Keratinocyte (primary cell): ENCODE measurements around the gene CARD9. TPM values are rescaled to one million over a fixed set of nuclear protein-coding genes. Genes with fewer than 3 reads are reported as not detected.
A peak's percentile ranks its signal among the peaks of the same experiment; 100 is the strongest.

ENCODE experiments used
- DNase-seq: peaks from one replicate; pipeline ENCODE4 v3.0.0-alpha.2; 2011; ENCODE audit warnings: low read depth, missing footprints, low spot score
- FAIRE-seq: peaks from 2 replicates; lab custom pipeline; 2011; peaks lifted over from hg19 to GRCh38; lab: Jason Lieb, UNC
- H2AFZ ChIP-seq: 2 replicates; pipeline ENCODE4 v1.6.0; 2012; ENCODE audit warnings: low read length, control low read depth, inconsistent platforms; ENCODE audit not compliant: control insufficient read depth
- H3K27ac ChIP-seq: 2 replicates; pipeline ENCODE4 v1.5.1; 2011; ENCODE audit warnings: low read length; ENCODE audit not compliant: control insufficient read depth, insufficient read depth
- H3K27me3 ChIP-seq: 3 replicates; pipeline ENCODE4 v1.6.0; 2011; ENCODE audit warnings: low read length; ENCODE audit not compliant: control insufficient read depth, insufficient read depth; ENCODE audit errors: extremely low read depth
- H3K36me3 ChIP-seq, 2 experiments: 2 replicates in 1 of 2; 3 replicates in 1 of 2; pipeline ENCODE4 v1.5.1; 2011; ENCODE audit warnings: low read length in 2 of 2, mild to moderate bottlenecking in 1 of 2; ENCODE audit not compliant: control insufficient read depth in 2 of 2, insufficient read depth in 2 of 2; ENCODE audit errors: extremely low read depth in 1 of 2
- H3K4me1 ChIP-seq: 3 replicates; pipeline ENCODE4 v1.5.1; 2011; ENCODE audit warnings: low read length; ENCODE audit not compliant: control insufficient read depth, insufficient read depth; ENCODE audit errors: extremely low read depth
- H3K4me2 ChIP-seq: 3 replicates; pipeline ENCODE4 v1.6.0; 2011; ENCODE audit warnings: low read depth, low read length; ENCODE audit not compliant: control insufficient read depth, insufficient read depth; ENCODE audit errors: extremely low read depth
- H3K4me3 ChIP-seq, 3 experiments: fragments of 200-600 bp in 1 of 3; sonication (generic) in 1 of 3; 2 replicates in 2 of 3; 3 replicates in 1 of 3; pipeline ENCODE4 v1.5.1; 2011 to 2016; ENCODE audit warnings: low read length in 3 of 3, mild to moderate bottlenecking in 3 of 3, control low read depth in 2 of 3, inconsistent platforms in 1 of 3, low read depth in 1 of 3, mixed read lengths in 1 of 3, mixed run types in 1 of 3, moderate library complexity in 1 of 3; ENCODE audit not compliant: control insufficient read depth in 2 of 3, insufficient read depth in 2 of 3; ENCODE audit errors: extremely low read depth in 1 of 3
- H3K79me2 ChIP-seq: 2 replicates; pipeline ENCODE4 v1.6.0; 2012; ENCODE audit warnings: low read length; ENCODE audit not compliant: control insufficient read depth, insufficient read depth
- H3K9ac ChIP-seq: 3 replicates; pipeline ENCODE4 v1.6.0; 2011; ENCODE audit warnings: low read length; ENCODE audit not compliant: control insufficient read depth, insufficient read depth; ENCODE audit errors: extremely low read depth
- H3K9me1 ChIP-seq: 3 replicates; pipeline ENCODE4 v1.6.0; 2011; ENCODE audit warnings: low read length; ENCODE audit not compliant: control insufficient read depth, insufficient read depth; ENCODE audit errors: extremely low read depth
- H3K9me3 ChIP-seq: 2 replicates; pipeline ENCODE4 v1.5.1; 2012; ENCODE audit warnings: low read depth, low read length; ENCODE audit not compliant: control insufficient read depth
- H4K20me1 ChIP-seq: 3 replicates; pipeline ENCODE4 v1.6.0; 2011; ENCODE audit warnings: low read length; ENCODE audit not compliant: control insufficient read depth, insufficient read depth; ENCODE audit errors: extremely low read depth
- CTCF ChIP-seq, 3 experiments: IDR thresholded peaks in 1 of 3; conservative IDR thresholded peaks in 1 of 3; optimal IDR thresholded peaks in 1 of 3; 2 replicates in 2 of 3; 3 replicates in 1 of 3; pipeline versions ENCODE3 to v1.5.1; 2011; ENCODE audit warnings: low read length in 3 of 3, mild to moderate bottlenecking in 3 of 3, moderate library complexity in 2 of 3, control low read depth in 1 of 3, inconsistent platforms in 1 of 3; ENCODE audit not compliant: insufficient read depth in 2 of 3; ENCODE audit errors: extremely low read depth in 1 of 3
- EZH2 ChIP-seq: IDR thresholded peaks from one replicate; pipeline ENCODE4 v1.6.1; 2012; ENCODE audit warnings: inconsistent platforms, mild to moderate bottlenecking, low read length, moderate library complexity
- dilution Hi-C: fragments of 300-500 bp; cut with MboI; formaldehyde crosslinking; loops from one replicate; pipeline ENCODE4 v1.7.0; 2020; ENCODE audit warnings: low sequenced_read_pairs; ENCODE audit not compliant: extremely low pct_ligation_motif_present
- polyA plus RNA-seq, 5 experiments: library from polyadenylated mRNA; depleted of rRNA in 3 of 5; stranded (reverse) in 3 of 5; stranded (forward) in 1 of 5; unstranded in 1 of 5; fragments of >200 nt; gene quantifications; 1 replicate in 1 of 5; 2 replicates in 3 of 5; 3 replicates in 1 of 5; pipeline versions ENCODE4 v1.2.1 to v1.2.3, GENCODE V29; 2011 to 2012; ENCODE audit warnings: missing spikeins in 2 of 5, low read depth in 1 of 5, low replicate concordance in 1 of 5

Gene CARD9
- polyA plus RNA-seq, 1 donor (not counting 4 experiments of a cell fraction or from before 2014, with no cell fraction given) = 0.07 TPM

GRCh38 chr9:136327304-136327974, 46.0 kb downstream of the CARD9 start, which contains the start of gene GPSM1:
Gene GPSM1, plus strand, starts transcription at chr9:136327539. Its CDS starts 157 bp downstream, at chr9:136327696.
- no peaks in the 10 kb centered on the region for H4K20me1 ChIP-seq
- H3K9me1 ChIP-seq = no peaks in the 10 kb centered on the region
- no peaks in the 10 kb centered on the region for H3K79me2 ChIP-seq
- H3K36me3 ChIP-seq = no peaks in the 10 kb centered on the region
- DNase-seq (no peak), FAIRE-seq (no peak)
- peak within 1 kb of the TSS; percentile 52 to 63 (median 52) for H3K4me3 ChIP-seq
- H3K4me1 ChIP-seq = peaks cover 20% of the 10 kb centered on the region
- H3K27me3 ChIP-seq = peaks cover 17% of the 10 kb centered on the region
- H3K27ac ChIP-seq = no peak within 1 kb of the TSS
- dilution Hi-C loops = no loop called here
- peak within 1 kb of the TSS; percentile 84 for H3K4me2 ChIP-seq
- no peaks in the 10 kb centered on the region for H3K9me3 ChIP-seq
- peak within 1 kb of the TSS; percentile 41 for H3K9ac ChIP-seq
- TF ChIP-seq EZH2 = no peak
- TF ChIP-seq CTCF (optimal IDR thresholded peaks at IDR 0.05 in 1 of 3, IDR thresholded peaks at IDR 0.05 in 1 of 3, conservative IDR thresholded peaks at IDR 0.05 in 1 of 3; ENCODE audit: extremely low read depth in 1 of 3, insufficient read depth in 2 of 3, low read length in 3 of 3) = no peak
- H2AFZ ChIP-seq = peak within 1 kb of the TSS; percentile 33

DNA sequence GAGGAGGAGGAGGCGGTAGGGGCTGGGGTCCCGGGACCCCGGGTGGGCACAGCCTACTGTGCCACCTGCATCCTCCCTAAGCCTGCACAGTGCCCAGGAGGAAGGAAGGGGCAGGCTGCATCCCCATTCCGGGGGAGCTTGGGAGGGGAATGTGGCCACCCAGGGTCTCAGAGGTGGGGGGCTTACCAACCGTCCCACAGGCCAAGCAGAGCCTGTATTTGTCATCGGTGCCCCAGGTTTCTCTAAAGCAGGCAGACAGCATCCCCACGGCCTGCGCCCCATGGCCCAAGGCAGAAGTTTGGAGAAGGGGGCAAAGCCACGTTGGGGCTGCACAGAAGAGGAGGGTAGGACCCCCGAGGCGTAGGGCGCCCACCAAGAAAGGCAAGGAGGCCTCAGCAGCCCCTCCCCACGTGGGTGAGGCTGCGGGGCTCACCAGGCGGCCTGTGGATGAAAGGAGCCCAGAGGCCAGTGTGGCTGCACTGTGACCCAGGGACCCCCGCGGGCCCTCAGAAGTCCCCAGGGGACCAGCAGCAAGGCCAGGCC, 46.6 kb downstream of the CARD9 start:
- peaks cover 22% of the 10 kb centered on the region for H3K27me3 ChIP-seq
- TF ChIP-seq EZH2 = no peak
- TF ChIP-seq CTCF (optimal IDR thresholded peaks at IDR 0.05 in 1 of 3, IDR thresholded peaks at IDR 0.05 in 1 of 3, conservative IDR thresholded peaks at IDR 0.05 in 1 of 3; ENCODE audit: extremely low read depth in 1 of 3, insufficient read depth in 2 of 3, low read length in 3 of 3) = no peak
- H3K79me2 ChIP-seq = no peaks in the 10 kb centered on the region
- H4K20me1 ChIP-seq = no peaks in the 10 kb centered on the region
- H3K9me1 ChIP-seq = no peaks in the 10 kb centered on the region
- H3K9ac ChIP-seq = no peak overlapping the region
- no peak overlapping the region for H3K27ac ChIP-seq
- H3K4me3 ChIP-seq = no peak overlapping the region
- FAIRE-seq (no peak), DNase-seq (no peak)
- H3K36me3 ChIP-seq = no peaks in the 10 kb centered on the region
- H3K4me2 ChIP-seq = no peak overlapping the region
- no peaks in the 10 kb centered on the region for H3K9me3 ChIP-seq
- H3K4me1 ChIP-seq = peaks cover 20% of the 10 kb centered on the region
- H2AFZ ChIP-seq = no peak overlapping the region
- dilution Hi-C loops = no loop called here
